OCI-LY7 (cell line): ENCODE results near the gene OSBP2.

Experiments used
- EZH2phosphoT487 ChIP-seq: fragments of 200-600 bp; sonication (generic); IDR thresholded peaks from 2 replicates; pipeline ENCODE4 v1.6.1; 2018; ENCODE audit warnings: low read depth, borderline replicate concordance, mild to moderate bottlenecking, mixed run types, antibody characterized with exemption, low read length, moderate library complexity, mixed read lengths
- TF ChIP-seq, protein P1 (sequence below): fragments of 200-600 bp; sonication (generic); conservative IDR thresholded peaks from 2 replicates; pipeline ENCODE4 v1.5.1; 2014; ENCODE audit warnings: mild to moderate bottlenecking, antibody characterized with exemption, low read length, moderate library complexity, mixed read lengths

DNA sequence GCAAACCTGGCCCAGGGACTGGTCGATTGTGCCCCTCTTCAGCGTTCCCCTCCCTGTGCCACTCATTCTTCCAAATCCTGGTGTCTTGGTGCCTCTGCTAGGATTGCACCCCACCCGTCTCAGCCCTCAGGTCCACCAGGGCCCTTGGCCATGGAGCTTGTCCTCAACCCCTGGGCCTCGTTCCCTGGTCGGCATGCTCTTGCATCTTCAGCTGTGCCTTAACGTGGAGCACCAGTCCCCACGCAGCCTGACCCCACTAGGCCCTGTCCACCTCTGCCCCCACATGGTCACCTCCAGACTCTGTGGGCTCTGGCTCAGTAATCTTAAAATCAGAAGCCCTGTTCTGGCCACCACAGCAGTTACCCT lies 61.1 kb downstream of the OSBP2 start:
- TF ChIP-seq EZH2phosphoT487: no peak
- TF ChIP-seq, protein P1, sequence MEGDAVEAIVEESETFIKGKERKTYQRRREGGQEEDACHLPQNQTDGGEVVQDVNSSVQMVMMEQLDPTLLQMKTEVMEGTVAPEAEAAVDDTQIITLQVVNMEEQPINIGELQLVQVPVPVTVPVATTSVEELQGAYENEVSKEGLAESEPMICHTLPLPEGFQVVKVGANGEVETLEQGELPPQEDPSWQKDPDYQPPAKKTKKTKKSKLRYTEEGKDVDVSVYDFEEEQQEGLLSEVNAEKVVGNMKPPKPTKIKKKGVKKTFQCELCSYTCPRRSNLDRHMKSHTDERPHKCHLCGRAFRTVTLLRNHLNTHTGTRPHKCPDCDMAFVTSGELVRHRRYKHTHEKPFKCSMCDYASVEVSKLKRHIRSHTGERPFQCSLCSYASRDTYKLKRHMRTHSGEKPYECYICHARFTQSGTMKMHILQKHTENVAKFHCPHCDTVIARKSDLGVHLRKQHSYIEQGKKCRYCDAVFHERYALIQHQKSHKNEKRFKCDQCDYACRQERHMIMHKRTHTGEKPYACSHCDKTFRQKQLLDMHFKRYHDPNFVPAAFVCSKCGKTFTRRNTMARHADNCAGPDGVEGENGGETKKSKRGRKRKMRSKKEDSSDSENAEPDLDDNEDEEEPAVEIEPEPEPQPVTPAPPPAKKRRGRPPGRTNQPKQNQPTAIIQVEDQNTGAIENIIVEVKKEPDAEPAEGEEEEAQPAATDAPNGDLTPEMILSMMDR: no peak
